ENCODE measurements around the gene PHYHIPL.
"Not testable (repeated sequence)": the region's sequence is repeated elsewhere in the genome, so short reads cannot be mapped to it uniquely, and the experiment has no call there.

PHYHIPL gene

GRCh38 chr10:59212301-59212798, 35.9 kb downstream of the PHYHIPL start:
- DNase-seq, result no peak

DNA sequence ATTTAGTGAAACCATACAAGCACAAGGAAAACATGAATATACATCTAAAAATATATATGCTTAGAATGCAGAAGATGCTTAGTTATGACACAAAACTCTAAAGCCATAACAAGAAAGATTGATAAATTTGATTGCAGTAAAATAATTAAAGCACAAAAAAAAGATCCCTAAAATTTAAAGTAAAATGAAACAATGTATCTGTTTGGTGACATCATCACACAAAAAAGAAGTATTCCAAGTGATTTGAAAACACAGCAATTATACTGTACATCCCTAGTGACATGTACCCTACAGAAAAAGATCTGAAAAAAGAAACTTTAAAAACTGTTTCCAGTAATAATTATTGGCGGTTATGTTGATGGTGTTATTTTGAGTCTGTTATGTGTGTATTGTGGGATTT, 37.7 kb downstream of the PHYHIPL start:
- DNase-seq, result no peak

GRCh38 chr10:59216178-59216869, 39.9 kb downstream of the PHYHIPL start:
- no peak for DNase-seq

- no peak for DNase-seq
Measured at GRCh38 chr10:59222788-59223187, 46.3 kb downstream of the PHYHIPL start.

GRCh38 chr10:59223597-59223996, 47.2 kb downstream of the PHYHIPL start:
- DNase-seq, result not testable (repeated sequence)

DNA sequence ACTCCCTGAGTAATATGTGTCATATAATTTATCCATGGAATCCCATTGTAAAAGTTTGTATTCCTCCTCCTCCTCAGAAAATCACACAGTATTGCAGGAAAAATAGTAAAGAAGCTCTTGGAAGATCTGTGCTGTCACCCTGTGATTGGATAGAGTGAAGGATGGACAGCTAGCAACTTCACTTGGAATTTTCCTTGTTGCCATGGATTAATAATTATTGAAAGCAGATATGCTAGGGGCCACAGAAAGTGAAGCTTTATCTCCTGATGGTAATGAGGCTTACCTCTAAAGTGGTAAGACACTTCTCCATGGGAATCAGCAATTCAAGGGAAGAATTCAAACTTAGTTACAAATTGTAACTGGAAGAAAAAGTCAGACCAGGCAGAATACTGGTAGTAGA, 48.8 kb downstream of the PHYHIPL start:
- no peak for DNase-seq

DNA sequence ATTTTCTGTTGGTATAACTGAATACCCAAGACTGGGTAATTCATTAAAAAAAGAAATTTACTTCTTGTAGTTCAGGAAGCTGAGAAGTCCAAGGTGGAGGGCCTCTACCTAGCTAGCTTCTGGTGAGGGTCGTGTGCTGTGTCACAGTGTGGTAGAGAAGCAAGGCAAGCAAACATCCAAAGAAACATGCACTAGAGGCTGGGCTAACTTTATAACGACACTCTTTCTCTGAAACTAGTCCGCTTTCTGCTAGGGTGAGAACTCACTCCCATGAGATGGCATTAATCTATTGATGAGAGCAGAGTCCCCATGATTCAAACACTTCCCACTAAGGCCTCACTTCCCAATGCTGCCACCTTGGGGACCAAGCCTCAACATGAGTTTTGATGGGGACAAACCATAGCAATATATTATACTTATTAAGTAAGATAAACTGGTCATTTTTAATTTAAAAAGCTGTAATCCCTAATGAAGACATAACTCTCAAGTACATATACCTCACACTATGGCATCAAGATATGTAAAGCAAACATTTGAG, 50.8 kb downstream of the PHYHIPL start:
- DNase-seq, result no peak

GRCh38 chr10:59229441-59229840, 53.0 kb downstream of the PHYHIPL start:
- DNase-seq, result no peak

DNA sequence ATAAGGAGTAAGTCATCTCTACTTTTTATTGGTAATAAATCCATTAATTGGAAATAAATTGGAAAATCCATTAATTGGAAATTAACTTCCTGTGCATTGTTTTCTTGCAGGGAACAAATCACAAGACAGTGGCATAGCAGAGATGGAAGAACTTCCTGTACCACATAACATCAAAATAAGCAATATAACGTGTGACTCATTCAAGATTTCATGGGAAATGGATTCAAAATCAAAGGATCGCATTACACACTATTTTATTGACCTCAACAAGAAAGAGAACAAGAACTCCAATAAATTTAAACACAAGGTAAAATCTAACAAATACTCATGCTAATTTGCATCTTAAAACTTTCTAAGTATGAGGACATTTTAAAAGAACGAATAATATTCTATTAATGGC, 57.8 kb downstream of the PHYHIPL start:
- no peak for DNase-seq

GRCh38 chr10:59234816-59235429, 58.5 kb downstream of the PHYHIPL start:
- no peak for DNase-seq

DNA sequence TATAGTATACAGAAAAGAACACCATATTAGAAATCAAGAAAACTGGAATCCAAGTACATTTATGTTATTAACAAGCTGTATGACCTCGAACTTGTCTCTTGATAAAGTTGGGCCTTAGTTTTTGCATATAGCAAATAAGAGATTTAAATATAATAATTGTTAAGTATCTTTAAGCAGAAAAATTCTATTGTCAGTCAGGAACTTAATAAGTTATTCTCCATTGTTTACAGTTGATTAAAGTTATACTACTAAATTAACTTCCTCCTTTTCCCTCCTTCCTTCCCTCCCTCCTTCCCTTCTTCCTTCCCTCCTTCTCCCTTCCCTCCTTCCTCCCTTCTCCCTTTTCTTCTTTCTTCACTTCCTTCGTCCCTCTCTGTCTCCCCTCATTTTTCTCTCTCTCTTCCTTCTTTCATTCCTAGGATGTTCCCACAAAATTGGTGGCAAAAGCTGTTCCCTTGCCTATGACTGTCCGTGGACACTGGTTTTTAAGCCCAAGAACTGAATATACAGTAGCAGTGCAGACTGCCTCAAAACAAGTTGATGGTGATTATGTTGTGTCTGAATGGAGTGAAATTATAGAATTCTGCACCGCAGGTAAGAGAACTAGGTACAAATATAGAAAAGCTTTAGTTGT, 59.7 kb downstream of the PHYHIPL start:
- DNase-seq, result no peak

DNA sequence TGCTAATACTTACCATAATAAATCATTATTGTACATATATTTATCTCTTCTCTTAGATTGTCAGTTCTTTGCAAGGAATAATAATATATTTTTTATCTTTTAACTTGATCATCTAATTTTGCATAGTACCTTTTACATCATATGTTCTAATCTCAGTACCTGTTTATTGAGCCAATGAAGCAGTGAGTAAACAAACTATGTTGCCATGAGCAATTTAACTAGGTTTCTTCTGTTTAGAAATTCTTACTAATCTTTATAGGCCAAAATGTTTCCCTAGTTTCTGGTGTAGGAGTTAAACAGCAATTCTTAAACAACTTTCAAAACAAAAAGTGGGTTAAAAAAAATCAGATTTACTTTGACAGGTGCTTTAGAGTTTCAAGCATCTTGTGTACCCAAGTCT, 61.3 kb downstream of the PHYHIPL start:
- DNase-seq, result no peak

DNA sequence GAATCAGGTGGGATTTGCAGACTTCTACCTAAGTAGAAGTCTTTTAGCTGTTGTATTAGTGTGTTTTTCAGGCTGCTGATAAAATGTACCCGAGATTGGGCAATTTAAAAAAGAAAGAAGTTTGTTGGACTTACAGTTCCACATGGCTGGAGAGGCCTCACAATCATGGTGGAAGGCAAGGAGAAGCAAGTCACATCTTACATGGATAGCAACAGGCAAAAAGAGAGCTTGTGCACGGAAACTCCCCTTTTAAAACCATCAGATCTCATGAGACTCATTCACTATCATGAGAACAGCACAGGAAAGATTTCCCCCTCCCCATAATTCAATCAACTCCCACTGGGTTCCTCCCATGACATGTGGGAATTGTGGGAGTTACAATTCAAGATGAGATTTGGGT, 62.7 kb downstream of the PHYHIPL start:
- DNase-seq, result not testable (repeated sequence)

- no peak for DNase-seq
Measured at GRCh38 chr10:59240582-59241183, 64.2 kb downstream of the PHYHIPL start.

GRCh38 chr10:59242057-59242456, 65.6 kb downstream of the PHYHIPL start:
- no peak for DNase-seq

GRCh38 chr10:59242991-59243390, 66.5 kb downstream of the PHYHIPL start:
- DNase-seq, result no peak

- DNase-seq, result no peak
Measured at GRCh38 chr10:59243611-59244195, 67.3 kb downstream of the PHYHIPL start.

DNA sequence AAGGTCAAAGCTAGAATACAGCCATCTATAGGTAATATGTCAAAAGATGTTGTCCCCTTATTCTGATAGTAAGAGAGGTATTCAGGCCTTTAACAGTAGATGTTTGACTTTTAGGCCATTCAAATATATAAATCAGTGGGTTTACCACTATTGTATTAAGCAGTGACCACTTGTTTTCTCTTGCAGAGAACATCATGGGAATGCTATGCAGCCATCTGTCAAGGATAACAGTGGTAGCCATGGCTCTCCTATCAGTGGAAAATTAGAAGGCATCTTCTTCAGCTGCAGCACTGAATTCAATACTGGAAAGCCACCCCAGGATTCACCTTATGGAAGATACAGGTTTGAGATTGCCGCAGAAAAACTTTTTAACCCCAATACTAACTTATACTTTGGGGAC, 68.4 kb downstream of the PHYHIPL start:
- DNase-seq, result no peak

DNA sequence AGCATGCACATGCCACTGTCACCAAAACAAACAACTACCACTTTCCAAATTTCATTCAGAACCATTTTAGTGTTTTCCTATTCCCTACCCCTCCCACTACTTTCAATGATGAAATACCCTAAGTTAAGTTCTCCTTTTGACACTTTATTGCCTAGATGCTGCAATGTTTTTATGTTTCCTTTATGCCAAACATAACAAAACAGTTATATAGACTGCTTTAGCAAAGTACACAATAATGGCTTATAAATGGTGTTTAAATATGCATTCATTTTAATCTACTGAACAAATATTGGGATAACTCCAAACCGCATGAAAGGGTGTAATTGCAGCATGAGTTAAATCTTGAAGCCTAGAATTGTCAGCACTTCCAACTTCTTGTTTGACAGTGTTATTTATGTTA, 69.2 kb downstream of the PHYHIPL start:
- no peak for DNase-seq

GRCh38 chr10:59252491-59252890, 76.0 kb downstream of the PHYHIPL start:
- no peak for DNase-seq

- no peak for DNase-seq
Measured at GRCh38 chr10:59255463-59255862, 79.0 kb downstream of the PHYHIPL start.

DNA sequence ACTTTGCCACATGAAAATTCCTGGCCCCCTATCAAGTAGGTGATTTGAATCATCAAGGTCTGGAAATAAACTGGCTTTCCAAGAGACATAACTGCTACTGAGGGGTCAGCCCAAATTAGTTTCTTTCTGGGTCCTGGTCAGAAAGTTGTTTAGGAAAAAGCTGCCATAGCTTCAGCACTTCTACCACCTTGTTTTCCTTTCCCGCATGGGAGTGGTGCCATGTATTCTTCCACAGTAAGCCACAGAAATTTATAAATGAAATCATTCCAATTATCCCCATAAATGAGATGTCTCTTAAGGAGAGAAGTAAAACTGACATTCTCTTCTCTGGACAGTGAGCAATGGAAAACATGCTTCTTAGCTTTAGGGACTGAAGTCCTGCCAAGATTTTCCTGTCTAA, 80.8 kb downstream of the PHYHIPL start:
- DNase-seq, result no peak

DNA sequence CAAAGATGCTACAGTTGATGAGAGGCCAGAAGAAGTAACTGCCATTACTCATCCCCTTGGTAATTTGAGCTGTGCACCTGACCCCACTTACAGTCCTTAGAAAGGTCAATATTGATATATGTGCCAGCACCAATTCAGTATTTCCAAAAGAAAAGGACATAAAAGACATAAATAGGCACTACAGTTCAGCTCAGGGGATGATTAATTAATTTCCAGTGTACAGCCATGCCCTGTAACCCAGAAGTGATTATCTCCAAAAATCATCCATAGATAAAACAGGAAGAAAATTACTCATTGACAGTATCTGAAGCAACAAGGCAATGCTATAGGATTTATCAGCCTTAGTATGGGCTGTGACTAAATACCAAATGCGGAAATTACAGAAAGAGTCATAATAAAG, 82.4 kb downstream of the PHYHIPL start:
- DNase-seq, result no peak
